ENCODE data around the gene GPR34.
"Not testable (repeated sequence)": the region's sequence is repeated elsewhere in the genome, so short reads cannot be mapped to it uniquely, and the experiment has no call there.

GPR34 gene, protein sequence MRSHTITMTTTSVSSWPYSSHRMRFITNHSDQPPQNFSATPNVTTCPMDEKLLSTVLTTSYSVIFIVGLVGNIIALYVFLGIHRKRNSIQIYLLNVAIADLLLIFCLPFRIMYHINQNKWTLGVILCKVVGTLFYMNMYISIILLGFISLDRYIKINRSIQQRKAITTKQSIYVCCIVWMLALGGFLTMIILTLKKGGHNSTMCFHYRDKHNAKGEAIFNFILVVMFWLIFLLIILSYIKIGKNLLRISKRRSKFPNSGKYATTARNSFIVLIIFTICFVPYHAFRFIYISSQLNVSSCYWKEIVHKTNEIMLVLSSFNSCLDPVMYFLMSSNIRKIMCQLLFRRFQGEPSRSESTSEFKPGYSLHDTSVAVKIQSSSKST

DNA sequence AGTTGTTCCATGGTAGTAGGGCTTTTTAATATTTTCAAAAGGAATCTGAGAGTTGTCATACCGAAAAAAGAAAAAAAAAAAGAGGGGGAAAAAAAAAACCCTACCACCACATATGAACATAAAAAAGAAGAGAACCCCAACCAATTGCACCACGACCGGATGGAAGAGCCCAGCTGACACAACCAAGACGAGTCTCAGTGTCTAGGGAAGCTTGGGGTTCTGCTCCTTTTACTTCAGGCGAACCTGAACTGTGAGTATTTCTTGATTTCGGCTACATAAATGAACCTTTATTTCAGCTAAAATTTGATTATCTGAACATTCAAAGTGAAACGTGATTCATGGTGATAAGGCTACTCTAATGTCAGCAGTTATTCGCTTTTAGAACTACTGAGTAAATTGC, at the start of gene GPR34:
Gene GPR34, plus strand, starts transcription at position 139 of the 400 bp plus-strand sequence. CDS start 6,661 bp downstream, outside the sequence.
- TF ChIP-seq, protein P1, sequence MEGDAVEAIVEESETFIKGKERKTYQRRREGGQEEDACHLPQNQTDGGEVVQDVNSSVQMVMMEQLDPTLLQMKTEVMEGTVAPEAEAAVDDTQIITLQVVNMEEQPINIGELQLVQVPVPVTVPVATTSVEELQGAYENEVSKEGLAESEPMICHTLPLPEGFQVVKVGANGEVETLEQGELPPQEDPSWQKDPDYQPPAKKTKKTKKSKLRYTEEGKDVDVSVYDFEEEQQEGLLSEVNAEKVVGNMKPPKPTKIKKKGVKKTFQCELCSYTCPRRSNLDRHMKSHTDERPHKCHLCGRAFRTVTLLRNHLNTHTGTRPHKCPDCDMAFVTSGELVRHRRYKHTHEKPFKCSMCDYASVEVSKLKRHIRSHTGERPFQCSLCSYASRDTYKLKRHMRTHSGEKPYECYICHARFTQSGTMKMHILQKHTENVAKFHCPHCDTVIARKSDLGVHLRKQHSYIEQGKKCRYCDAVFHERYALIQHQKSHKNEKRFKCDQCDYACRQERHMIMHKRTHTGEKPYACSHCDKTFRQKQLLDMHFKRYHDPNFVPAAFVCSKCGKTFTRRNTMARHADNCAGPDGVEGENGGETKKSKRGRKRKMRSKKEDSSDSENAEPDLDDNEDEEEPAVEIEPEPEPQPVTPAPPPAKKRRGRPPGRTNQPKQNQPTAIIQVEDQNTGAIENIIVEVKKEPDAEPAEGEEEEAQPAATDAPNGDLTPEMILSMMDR (IDR thresholded peaks at IDR 0.05; ENCODE audit: borderline replicate concordance, insufficient read depth, low read depth, low read length), result no peak
- H3K4me3 ChIP-seq (ENCODE audit: low read depth, low read length), result no peak within 1 kb of the TSS

DNA sequence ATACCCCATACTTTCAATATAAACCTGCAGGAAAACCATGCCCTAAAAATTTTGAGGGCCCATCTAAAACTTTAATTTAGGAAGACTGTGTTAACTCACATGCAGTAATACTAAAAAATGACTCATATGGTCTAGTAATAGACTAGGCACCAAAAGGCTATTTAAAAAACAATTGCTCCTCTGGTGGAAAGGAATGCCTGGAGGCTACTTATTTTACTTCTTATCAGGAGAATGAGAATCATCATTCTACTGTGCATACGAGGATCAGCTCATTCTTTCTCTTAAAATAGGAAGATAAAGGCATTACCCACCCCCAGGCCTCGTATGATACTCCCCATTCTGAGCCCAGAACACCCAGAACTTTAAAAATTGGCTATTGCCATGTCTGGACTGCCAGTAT, 42.6 kb upstream of the GPR34 start:
- H3K4me3 ChIP-seq (ENCODE audit: low read depth, low read length), result not testable (repeated sequence)

DNA sequence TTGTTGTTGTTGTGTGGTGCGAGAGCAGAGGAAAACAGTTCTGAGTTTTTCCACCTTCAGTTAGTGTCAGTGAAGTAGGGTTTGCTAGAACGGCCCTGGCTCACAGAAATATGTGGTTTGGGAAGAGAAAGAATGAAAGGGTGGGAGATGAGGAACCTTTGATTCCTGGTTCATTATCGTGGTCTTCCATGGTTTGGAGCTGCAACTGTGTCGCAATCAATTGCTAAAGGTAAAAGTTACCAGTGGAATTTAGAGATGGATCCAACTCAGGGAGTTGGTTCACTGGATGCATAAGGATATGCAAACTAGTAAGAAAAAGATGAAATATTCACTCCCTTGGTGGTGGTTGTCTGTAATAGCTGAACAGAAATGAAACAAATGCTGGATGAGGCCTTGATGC, 35.6 kb upstream of the GPR34 start:
- no peak overlapping the region for H3K4me3 ChIP-seq (ENCODE audit: low read depth, low read length)
- TF ChIP-seq, protein P1 (IDR thresholded peaks at IDR 0.05; ENCODE audit: borderline replicate concordance, insufficient read depth, low read depth, low read length), result no peak

DNA sequence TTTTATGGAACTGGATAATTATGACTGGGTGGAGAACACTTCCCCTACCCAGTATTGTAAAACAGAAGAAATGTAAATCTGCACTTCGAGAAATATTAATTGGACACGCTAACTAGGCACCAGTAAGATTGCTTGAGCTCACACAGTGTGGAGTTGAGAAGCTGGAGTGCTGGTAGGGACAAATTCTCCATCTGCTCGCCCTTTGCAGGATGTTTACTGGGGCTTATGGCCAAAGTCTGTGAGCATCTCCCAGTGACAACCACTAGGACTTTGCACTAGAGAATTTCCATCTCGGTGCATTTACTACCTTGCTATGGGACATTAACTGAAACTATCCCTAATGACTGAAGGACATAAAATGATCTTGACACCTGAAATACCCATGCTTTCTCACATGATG, 33.7 kb upstream of the GPR34 start:
- TF ChIP-seq, protein P1 (IDR thresholded peaks at IDR 0.05; ENCODE audit: borderline replicate concordance, insufficient read depth, low read depth, low read length), result no peak
- no peak overlapping the region for H3K4me3 ChIP-seq (ENCODE audit: low read depth, low read length)

DNA sequence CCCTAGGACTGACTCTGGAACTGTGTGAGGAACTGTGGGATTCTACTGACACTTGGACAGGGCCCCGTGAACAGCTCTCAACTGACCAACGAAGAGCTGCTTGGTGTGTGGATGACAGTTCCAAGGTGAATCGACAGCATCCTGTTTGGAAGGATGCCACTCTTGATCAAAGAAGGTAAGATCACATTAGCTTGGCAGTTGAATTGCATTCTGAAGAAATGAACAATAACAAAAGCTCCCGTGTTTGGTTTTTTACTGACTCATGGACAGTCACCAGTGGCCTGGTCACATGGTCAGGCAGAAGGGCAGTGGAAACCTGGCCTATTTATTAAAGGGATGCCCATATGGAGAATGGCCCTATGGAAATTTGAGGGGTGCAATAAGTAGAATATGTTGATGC, 33.1 kb upstream of the GPR34 start:
- no peak overlapping the region for H3K4me3 ChIP-seq (ENCODE audit: low read depth, low read length)
- TF ChIP-seq, protein P1 (IDR thresholded peaks at IDR 0.05; ENCODE audit: borderline replicate concordance, insufficient read depth, low read depth, low read length), result no peak

DNA sequence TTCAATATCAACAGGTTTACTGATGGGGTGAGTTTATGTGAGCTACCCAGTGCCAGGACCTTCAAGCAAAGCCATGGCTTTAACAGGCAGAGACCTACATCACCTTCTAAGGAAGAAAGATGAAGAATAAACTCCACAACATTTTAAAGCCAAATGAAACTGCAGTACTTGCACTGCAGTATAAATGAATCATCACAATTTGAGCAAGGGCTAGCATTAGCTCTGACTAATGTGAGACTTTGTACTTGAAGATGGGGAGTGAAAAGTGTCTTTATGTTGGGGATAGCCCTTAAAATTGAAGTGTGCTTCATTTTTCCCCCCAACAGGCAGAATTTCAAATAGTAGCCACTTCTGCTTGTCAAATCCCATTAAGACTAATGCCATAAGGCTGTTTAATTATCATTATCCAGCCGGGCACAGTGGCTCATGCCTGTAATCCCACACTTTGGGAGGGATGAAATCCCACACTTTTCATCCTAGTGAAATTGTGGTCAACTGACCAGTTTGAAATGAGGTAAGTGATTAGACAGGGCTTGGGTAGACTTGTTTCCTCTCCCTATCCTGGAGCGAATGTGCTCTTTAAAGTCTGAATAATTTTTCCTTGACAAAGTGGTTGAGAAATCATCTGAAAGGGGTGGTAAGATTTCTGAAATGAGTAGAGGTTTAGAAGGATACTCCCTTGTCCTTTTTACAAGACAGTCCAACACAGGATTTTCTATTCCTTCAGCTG, 27.2 kb upstream of the GPR34 start:
- no peak overlapping the region for H3K4me3 ChIP-seq (ENCODE audit: low read depth, low read length)
- TF ChIP-seq, protein P1 (IDR thresholded peaks at IDR 0.05; ENCODE audit: borderline replicate concordance, insufficient read depth, low read depth, low read length), result no peak

DNA sequence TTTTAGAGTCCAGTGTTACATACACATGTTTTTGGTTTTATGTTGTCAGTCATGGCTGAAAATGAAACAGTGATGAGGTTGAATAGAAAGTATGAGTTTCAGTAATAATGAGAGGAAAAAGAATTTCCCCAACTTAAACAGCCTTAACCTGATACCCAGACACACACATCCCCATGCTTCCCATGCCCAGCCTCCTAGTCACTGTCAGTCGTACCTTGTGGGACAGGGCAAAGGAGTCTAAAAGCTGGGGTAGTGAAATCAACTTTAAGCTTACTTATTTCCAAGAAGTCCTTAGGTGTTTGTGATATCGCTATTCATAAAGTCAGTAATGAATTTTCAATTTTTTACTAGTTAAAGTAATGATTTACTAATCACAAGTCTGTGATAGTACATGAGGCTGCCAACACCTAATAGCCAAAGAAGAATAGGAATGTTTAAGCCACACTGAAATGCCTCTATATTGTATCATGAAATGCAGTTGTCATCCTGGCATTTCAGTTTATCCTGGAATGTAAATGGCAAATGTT, 24.3 kb upstream of the GPR34 start:
- TF ChIP-seq, protein P1 (IDR thresholded peaks at IDR 0.05; ENCODE audit: borderline replicate concordance, insufficient read depth, low read depth, low read length), result no peak
- no peak overlapping the region for H3K4me3 ChIP-seq (ENCODE audit: low read depth, low read length)

All from GM12875 (cell line).